ENCODE measurements around the gene SNRNP200. TPM values are rescaled to one million over a fixed set of nuclear protein-coding genes. Genes with fewer than 3 reads are reported as not detected.

SNRNP200 gene
- total RNA-seq, 6 donors from 2014 or later, result 80.9 to 177 (median 90.9) TPM

DNA sequence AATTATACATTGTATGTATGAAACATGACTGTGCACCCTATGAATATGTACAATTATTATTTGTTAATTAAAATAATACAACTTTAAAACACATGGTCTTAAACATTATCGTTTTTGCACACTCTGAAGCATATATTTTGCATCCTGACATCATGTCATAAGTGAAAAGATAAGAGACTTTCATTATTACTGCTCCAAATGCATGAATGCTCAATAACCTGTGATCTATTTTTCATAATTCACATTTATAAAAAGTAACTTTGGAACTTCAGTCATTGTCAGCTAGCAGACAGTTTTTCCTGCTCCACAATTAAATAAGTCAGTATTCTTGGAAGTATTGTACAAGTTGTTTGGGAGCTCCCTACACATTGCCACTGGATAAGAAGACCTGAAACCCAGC lies 18.5 kb upstream of the SNRNP200 start:
- no peak for DNase-seq
- Histone ChIP-seq H3K4me3 (no peak overlapping the region), H3K4me1 (peaks cover 13 to 31% (median 28%) of the 10 kb centered on the region in 4 donors), H3K9me3 (no peaks in the 10 kb centered on the region), H3K27me3 (peaks cover 0 to 6% (median 0%) of the 10 kb centered on the region in 4 donors), H3K36me3 (no peaks in the 10 kb centered on the region), H3K27ac (no peak overlapping the region)
- 82 to 92% methylated on average over 1 of the region's 1 CpG for WGBS, 2 donors
- no peak for ATAC-seq (ENCODE audit: low FRiP score in 2 of 2)
- TF ChIP-seq POLR2AphosphoS5 (IDR thresholded peaks at IDR 0.05), result no peak
- TF ChIP-seq EP300 (IDR thresholded peaks at IDR 0.05), result no peak
- no peak for TF ChIP-seq POLR2A (IDR thresholded peaks at IDR 0.05)
- TF ChIP-seq, protein P1, sequence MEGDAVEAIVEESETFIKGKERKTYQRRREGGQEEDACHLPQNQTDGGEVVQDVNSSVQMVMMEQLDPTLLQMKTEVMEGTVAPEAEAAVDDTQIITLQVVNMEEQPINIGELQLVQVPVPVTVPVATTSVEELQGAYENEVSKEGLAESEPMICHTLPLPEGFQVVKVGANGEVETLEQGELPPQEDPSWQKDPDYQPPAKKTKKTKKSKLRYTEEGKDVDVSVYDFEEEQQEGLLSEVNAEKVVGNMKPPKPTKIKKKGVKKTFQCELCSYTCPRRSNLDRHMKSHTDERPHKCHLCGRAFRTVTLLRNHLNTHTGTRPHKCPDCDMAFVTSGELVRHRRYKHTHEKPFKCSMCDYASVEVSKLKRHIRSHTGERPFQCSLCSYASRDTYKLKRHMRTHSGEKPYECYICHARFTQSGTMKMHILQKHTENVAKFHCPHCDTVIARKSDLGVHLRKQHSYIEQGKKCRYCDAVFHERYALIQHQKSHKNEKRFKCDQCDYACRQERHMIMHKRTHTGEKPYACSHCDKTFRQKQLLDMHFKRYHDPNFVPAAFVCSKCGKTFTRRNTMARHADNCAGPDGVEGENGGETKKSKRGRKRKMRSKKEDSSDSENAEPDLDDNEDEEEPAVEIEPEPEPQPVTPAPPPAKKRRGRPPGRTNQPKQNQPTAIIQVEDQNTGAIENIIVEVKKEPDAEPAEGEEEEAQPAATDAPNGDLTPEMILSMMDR (IDR thresholded peaks at IDR 0.05), result no peak

DNA sequence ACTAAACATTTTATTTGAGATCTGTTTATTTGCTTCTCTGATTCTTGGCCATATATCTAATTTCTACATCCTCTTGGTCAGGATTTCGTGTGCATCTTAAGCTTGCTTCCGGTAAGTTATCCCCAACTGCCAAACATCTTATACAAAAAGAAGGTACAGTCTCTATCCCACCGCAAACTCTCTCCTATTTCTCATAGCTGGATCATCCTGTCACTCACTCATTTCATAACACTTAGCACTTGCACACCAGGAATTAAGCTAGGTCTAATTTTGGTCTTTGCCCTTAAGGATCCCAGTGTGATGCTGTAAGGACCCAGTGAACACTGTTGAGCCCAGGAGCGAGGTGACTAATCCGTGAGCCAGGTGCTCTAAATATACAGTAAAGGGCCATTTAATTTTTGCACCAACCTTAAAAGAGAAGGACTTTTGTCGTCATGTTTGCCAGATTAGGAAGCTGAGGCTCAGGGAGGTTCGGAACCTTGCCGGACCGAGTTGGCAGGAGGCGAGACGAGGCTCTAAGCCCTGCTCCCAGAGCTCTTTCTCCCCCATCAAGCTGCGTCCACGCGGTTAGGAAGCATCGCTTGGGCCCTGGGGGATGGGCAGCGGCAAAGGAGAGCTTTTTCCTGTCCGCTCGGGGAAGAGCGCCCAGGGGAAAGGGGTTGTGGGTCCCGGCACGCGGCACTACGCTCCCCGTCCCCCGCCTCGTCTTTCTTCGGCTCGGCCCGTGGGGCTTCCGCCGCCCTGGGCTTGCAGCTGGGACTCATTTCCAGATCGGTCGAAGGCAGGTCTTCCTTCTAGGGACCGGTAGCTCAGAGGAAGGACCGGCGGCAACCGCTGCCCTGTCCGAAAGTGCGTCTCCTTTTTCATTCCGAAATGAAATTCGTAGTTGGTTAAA lies 15.6 kb upstream of the SNRNP200 start:
- peak overlapping the region in 3 of 4 donors; percentile 40 to 74 (median 60) for H3K27ac ChIP-seq
- DNase-seq, result peak; percentile 26 to 85
- TF ChIP-seq, protein P1 (IDR thresholded peaks at IDR 0.05), result no peak
- TF ChIP-seq POLR2AphosphoS5 (IDR thresholded peaks at IDR 0.05) (no peak), POLR2A (IDR thresholded peaks at IDR 0.05) (no peak), EP300 (IDR thresholded peaks at IDR 0.05) (no peak)

DNA sequence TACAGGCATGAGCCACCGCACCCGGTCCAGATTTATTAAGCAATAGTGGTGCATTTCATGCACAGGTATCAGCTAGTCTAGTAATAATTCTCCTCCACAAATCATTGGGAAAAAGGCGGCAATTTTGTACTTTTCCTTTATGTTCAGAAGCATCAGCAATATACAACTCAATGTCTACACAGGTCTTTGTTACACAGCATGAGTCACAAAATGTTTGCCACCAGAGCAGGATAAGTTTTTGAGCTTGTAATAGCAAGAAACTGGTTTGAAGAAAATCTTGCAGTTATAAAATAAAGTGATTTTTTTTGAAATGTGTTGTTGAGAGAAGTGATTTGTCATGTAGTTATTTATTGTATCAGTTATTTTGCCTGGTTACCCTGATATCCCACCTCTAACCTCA lies 15.0 kb upstream of the SNRNP200 start:
- H3K27ac ChIP-seq, result no peak overlapping the region
- ATAC-seq (ENCODE audit: low FRiP score in 2 of 2), result no peak
- no peak for TF ChIP-seq POLR2AphosphoS5 (IDR thresholded peaks at IDR 0.05)
- TF ChIP-seq, protein P1 (IDR thresholded peaks at IDR 0.05), result no peak
- TF ChIP-seq EP300 (IDR thresholded peaks at IDR 0.05), result no peak
- TF ChIP-seq POLR2A (IDR thresholded peaks at IDR 0.05), result no peak
- no peaks in the 10 kb centered on the region for H3K9me3 ChIP-seq
- H3K36me3 ChIP-seq, result no peaks in the 10 kb centered on the region
- no peaks in the 10 kb centered on the region for H3K27me3 ChIP-seq
- WGBS, 2 donors, result 88 to 98% methylated on average over 3 of the region's 3 CpGs
- DNase-seq, result no peak
- peaks cover 13 to 26% (median 24%) of the 10 kb centered on the region in 4 donors for H3K4me1 ChIP-seq
- H3K4me3 ChIP-seq, result peak overlapping the region in 1 of 4 donors; percentile 78

More for the DNA sequence above, 15.6 kb upstream of the SNRNP200 start:
- peak; percentile 46 to 55 for ATAC-seq (ENCODE audit: low FRiP score in 2 of 2)
- Histone ChIP-seq H3K4me3 (peak overlapping the region; percentile 57 to 78 (median 61)), H3K36me3 (no peaks in the 10 kb centered on the region), H3K4me1 (peaks cover 13 to 31% (median 28%) of the 10 kb centered on the region in 4 donors), H3K27me3 (peaks cover 0 to 5% (median 0%) of the 10 kb centered on the region in 4 donors), H3K9me3 (no peaks in the 10 kb centered on the region)
- WGBS, 2 donors, result 5 to 9% methylated on average over 22 to 41 of the region's 41 CpGs

DNA sequence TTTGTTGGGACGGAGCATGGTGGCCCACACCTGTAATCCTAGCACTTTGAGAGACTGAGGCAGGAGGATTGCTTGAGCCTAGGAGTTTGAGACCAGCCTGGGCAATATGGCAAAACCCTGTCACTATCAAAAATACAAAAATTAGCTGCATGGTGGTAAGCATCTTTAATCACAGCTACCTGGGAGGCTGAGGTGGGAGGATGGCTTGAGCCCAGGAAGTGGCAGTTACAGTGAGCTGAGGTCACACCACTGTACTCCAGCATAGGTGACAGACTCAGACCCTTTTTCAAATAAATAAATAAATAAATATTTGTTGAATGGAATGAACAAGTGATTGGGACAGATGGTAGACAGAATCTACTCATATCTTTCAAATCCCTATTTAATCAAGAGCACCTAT lies 14.1 kb upstream of the SNRNP200 start:
- TF ChIP-seq, protein P1 (IDR thresholded peaks at IDR 0.05), result no peak
- TF ChIP-seq POLR2AphosphoS5 (IDR thresholded peaks at IDR 0.05), result no peak
- no peak for TF ChIP-seq POLR2A (IDR thresholded peaks at IDR 0.05)
- TF ChIP-seq EP300 (IDR thresholded peaks at IDR 0.05), result no peak
- peaks cover 13 to 17% (median 17%) of the 10 kb centered on the region in 4 donors for H3K4me1 ChIP-seq
- H3K27me3 ChIP-seq, result no peaks in the 10 kb centered on the region
- WGBS, 2 donors, result 88 to 91% methylated on average over 1 of the region's 1 CpG
- H3K9me3 ChIP-seq, result no peaks in the 10 kb centered on the region
- H3K4me3 ChIP-seq, result no peak overlapping the region
- DNase-seq (no peak), ATAC-seq (ENCODE audit: low FRiP score in 2 of 2) (no peak)
- H3K27ac ChIP-seq, result no peak overlapping the region
- no peaks in the 10 kb centered on the region for H3K36me3 ChIP-seq
